DND-41 (cell line): ENCODE results near the gene SCYGR6.

Source experiments
- CTCF ChIP-seq: IDR thresholded peaks from 2 replicates; pipeline ENCODE4 v1.5.1; 2012; ENCODE audit warnings: borderline replicate concordance, low read length, moderate library complexity, mild to moderate bottlenecking; ENCODE audit not compliant: poor library complexity, severe bottlenecking; ENCODE audit errors: extremely low read depth
- EZH2 ChIP-seq: IDR thresholded peaks from 3 replicates; pipeline ENCODE4 v1.6.1; 2012; ENCODE audit warnings: borderline replicate concordance, low read depth, mild to moderate bottlenecking, moderate library complexity, low read length, inconsistent platforms; ENCODE audit not compliant: severe bottlenecking

GRCh38 chr2:227701556-227701955 lies 23.0 kb downstream of the SCYGR6 start:
- no peak for TF ChIP-seq CTCF
- no peak for TF ChIP-seq EZH2
